Endodermal cell (in vitro differentiated cells): ENCODE data around the gene BACH1. TPM values are rescaled to one million over a fixed set of nuclear protein-coding genes. Genes with fewer than 3 reads are reported as not detected.

Experiments used
- DNase-seq: peaks from one replicate; pipeline ENCODE4 v3.0.0-alpha.2; 2017
- H3K27ac ChIP-seq: 2 replicates; pipeline ENCODE4 v1.5.1; 2013; ENCODE audit warnings: mild to moderate bottlenecking, low read depth, low read length, moderate library complexity
- H3K27me3 ChIP-seq: 2 replicates; pipeline ENCODE4 v1.6.1; 2013; ENCODE audit warnings: mild to moderate bottlenecking, low read length, moderate library complexity; ENCODE audit not compliant: insufficient read depth, control insufficient read depth, poor library complexity, severe bottlenecking
- H3K36me3 ChIP-seq: 2 replicates; pipeline ENCODE4 v1.7.0; 2013; ENCODE audit warnings: mild to moderate bottlenecking, low read length, moderate library complexity; ENCODE audit not compliant: control insufficient read depth, insufficient read depth
- H3K4me1 ChIP-seq: one replicate; pipeline ENCODE4 v1.7.0; 2013; ENCODE audit warnings: low read length; ENCODE audit not compliant: control insufficient read depth, insufficient read depth
- H3K4me3 ChIP-seq: 2 replicates; pipeline ENCODE4 v1.5.1; 2013; ENCODE audit warnings: mild to moderate bottlenecking, low read length, moderate library complexity
- H3K9ac ChIP-seq: 2 replicates; pipeline ENCODE4 v1.6.1; 2013; ENCODE audit warnings: mild to moderate bottlenecking, low read length, moderate library complexity; ENCODE audit not compliant: poor library complexity, severe bottlenecking; ENCODE audit errors: extremely low read depth
- H3K9me3 ChIP-seq: 2 replicates; pipeline ENCODE4 v1.6.1; 2013; ENCODE audit warnings: mild to moderate bottlenecking, low read length, moderate library complexity; ENCODE audit not compliant: control insufficient read depth
- H3K27ac Mint-ChIP-seq: 2 replicates; pipeline ENCODE4 v1.8.0; 2020; ENCODE audit warnings: mixed read lengths
- H3K27me3 Mint-ChIP-seq: 2 replicates; pipeline ENCODE4 v1.8.0; 2021; ENCODE audit warnings: mild to moderate bottlenecking, mixed read lengths; ENCODE audit not compliant: insufficient read depth
- H3K36me3 Mint-ChIP-seq: 2 replicates; pipeline ENCODE4 v1.8.0; 2020; ENCODE audit warnings: low read depth, mixed read lengths
- H3K4me1 Mint-ChIP-seq: 2 replicates; pipeline ENCODE4 v1.8.0; 2020; ENCODE audit warnings: mixed read lengths
- H3K4me3 Mint-ChIP-seq: 2 replicates; pipeline ENCODE4 v1.8.0; 2020; ENCODE audit warnings: mild to moderate bottlenecking, moderate library complexity, mixed read lengths
- H3K9me3 Mint-ChIP-seq: 2 replicates; pipeline ENCODE4 v1.8.0; 2020; ENCODE audit warnings: mild to moderate bottlenecking, mixed read lengths
- WGBS, 2 experiments: methylation state at CpG; one replicate each; pipeline versions ENCODE4 v1.1.5 to v1.1.7; 2013; ENCODE audit warnings: missing lambda C conversion rate in 2 of 2, mixed read lengths in 1 of 2; ENCODE audit not compliant: insufficient coverage in 1 of 2, insufficient read length in 1 of 2; 5-methylcytosine and 5-hydroxymethylcytosine counted together
- total RNA-seq, 2 donors: library from RNA; stranded (reverse); fragmentation: NEBNext Ultra II Directional in 1 of 2; extraction: Animal tissue kit (Norgen Biotek cat#: 25700) in 1 of 2; gene quantifications; 2 replicates in 1 of 2; 3 replicates in 1 of 2; pipeline ENCODE4 v1.2.1, GENCODE V29; 2021
- TF ChIP-seq, protein P1 (sequence below): fragments of 200-600 bp; sonication (generic); conservative IDR thresholded peaks from 2 replicates; pipeline ENCODE4 v1.5.0; 2021; ENCODE audit warnings: antibody characterized with exemption, mild to moderate bottlenecking

BACH1 gene
- total RNA-seq, 2 donors from 2014 or later: 61.3 to 64.9 TPM

DNA sequence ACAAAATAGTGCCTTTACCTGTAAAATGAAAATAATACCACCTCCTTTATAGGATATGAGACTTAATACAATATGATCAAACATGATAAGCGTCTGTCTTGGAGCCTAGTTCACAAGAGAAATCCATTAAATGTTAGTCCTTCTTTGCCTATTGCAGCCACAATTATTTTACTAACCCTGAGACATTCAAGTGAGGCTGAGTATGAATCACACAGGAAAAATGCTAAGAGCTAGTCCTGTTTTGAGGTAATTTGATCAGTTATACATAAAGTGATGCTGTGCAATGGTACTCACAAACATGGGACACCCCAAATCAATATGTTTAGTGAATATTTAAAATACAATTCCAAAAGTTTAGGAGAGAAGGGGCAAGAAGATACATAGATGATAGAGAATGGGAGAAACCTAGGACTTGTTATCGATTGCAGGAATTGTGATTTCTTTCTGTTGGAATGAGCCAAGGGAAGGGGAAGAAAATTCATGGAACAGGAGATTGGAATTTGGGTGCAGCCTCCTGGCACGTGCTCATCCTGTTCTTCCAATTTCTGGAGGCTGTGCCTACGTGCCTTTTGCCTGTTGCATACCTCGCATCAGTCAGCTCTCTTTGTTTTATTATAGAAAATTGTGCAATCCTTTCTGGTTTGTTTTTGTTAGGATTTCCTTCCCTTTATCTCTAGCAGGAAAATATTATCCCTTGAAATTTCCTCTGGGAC, 39.9 kb upstream of the BACH1 start:
- H3K27ac ChIP-seq: no peak overlapping the region
- peaks cover 8% of the 10 kb centered on the region for H3K9me3 ChIP-seq
- no peaks in the 10 kb centered on the region for H3K4me1 ChIP-seq
- peaks cover 4% of the 10 kb centered on the region for H3K36me3 Mint-ChIP-seq
- H3K9me3 Mint-ChIP-seq: peaks cover 17% of the 10 kb centered on the region
- H3K4me3 ChIP-seq: no peak overlapping the region
- H3K9ac ChIP-seq: no peak overlapping the region
- no peaks in the 10 kb centered on the region for H3K4me1 Mint-ChIP-seq
- no peak overlapping the region for H3K27ac Mint-ChIP-seq
- no peak overlapping the region for H3K4me3 Mint-ChIP-seq
- WGBS, 2 experiments: 91 to 100% methylated on average over 2 to 5 of the region's 5 CpGs
- peaks cover under 1% of the 10 kb centered on the region for H3K27me3 Mint-ChIP-seq
- no peaks in the 10 kb centered on the region for H3K27me3 ChIP-seq
- DNase-seq: no peak
- no peaks in the 10 kb centered on the region for H3K36me3 ChIP-seq
- TF ChIP-seq, protein P1, sequence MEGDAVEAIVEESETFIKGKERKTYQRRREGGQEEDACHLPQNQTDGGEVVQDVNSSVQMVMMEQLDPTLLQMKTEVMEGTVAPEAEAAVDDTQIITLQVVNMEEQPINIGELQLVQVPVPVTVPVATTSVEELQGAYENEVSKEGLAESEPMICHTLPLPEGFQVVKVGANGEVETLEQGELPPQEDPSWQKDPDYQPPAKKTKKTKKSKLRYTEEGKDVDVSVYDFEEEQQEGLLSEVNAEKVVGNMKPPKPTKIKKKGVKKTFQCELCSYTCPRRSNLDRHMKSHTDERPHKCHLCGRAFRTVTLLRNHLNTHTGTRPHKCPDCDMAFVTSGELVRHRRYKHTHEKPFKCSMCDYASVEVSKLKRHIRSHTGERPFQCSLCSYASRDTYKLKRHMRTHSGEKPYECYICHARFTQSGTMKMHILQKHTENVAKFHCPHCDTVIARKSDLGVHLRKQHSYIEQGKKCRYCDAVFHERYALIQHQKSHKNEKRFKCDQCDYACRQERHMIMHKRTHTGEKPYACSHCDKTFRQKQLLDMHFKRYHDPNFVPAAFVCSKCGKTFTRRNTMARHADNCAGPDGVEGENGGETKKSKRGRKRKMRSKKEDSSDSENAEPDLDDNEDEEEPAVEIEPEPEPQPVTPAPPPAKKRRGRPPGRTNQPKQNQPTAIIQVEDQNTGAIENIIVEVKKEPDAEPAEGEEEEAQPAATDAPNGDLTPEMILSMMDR: no peak

GRCh38 chr21:29260461-29260860, 38.3 kb upstream of the BACH1 start:
- H3K4me1 Mint-ChIP-seq: no peaks in the 10 kb centered on the region
- Histone ChIP-seq H3K9ac (no peak overlapping the region), H3K27ac (no peak overlapping the region), H3K9me3 (no peaks in the 10 kb centered on the region), H3K4me1 (no peaks in the 10 kb centered on the region), H3K4me3 (no peak overlapping the region), H3K27me3 (no peaks in the 10 kb centered on the region), H3K36me3 (no peaks in the 10 kb centered on the region)
- TF ChIP-seq, protein P1: no peak
- no peaks in the 10 kb centered on the region for H3K36me3 Mint-ChIP-seq
- DNase-seq: no peak
- H3K27me3 Mint-ChIP-seq: peaks cover 2% of the 10 kb centered on the region
- WGBS, 2 experiments: 97% methylated on average over 2 of the region's 2 CpGs; no CpG with 5 or more reads in 1 of the 2 experiments
- no peak overlapping the region for H3K4me3 Mint-ChIP-seq
- no peak overlapping the region for H3K27ac Mint-ChIP-seq
- peaks cover 5% of the 10 kb centered on the region for H3K9me3 Mint-ChIP-seq

GRCh38 chr21:29261555-29262540, 36.9 kb upstream of the BACH1 start:
- Mint-ChIP-seq H3K4me3 (no peak overlapping the region), H3K4me1 (no peaks in the 10 kb centered on the region), H3K27me3 (peaks cover 2% of the 10 kb centered on the region), H3K9me3 (no peaks in the 10 kb centered on the region), H3K27ac (no peak overlapping the region), H3K36me3 (no peaks in the 10 kb centered on the region)
- H3K4me3 ChIP-seq: no peak overlapping the region
- H3K9ac ChIP-seq: no peak overlapping the region
- no peaks in the 10 kb centered on the region for H3K27me3 ChIP-seq
- no peak overlapping the region for H3K27ac ChIP-seq
- no peak for DNase-seq
- WGBS, 2 experiments: 84 to 96% methylated on average over 5 to 6 of the region's 7 CpGs
- no peaks in the 10 kb centered on the region for H3K4me1 ChIP-seq
- H3K36me3 ChIP-seq: no peaks in the 10 kb centered on the region
- TF ChIP-seq, protein P1: no peak
- H3K9me3 ChIP-seq: no peaks in the 10 kb centered on the region
